Mesodermal cell (in vitro differentiated cells): ENCODE results near the gene SYCP3.

ENCODE experiments used
- H3K27ac ChIP-seq: 2 replicates; pipeline ENCODE4 v1.7.0; 2013; ENCODE audit warnings: mild to moderate bottlenecking, low read depth, low read length, moderate library complexity; ENCODE audit not compliant: severe bottlenecking
- H3K36me3 ChIP-seq: 2 replicates; pipeline ENCODE4 v1.7.1; 2013; ENCODE audit warnings: mild to moderate bottlenecking, low read length, moderate library complexity; ENCODE audit not compliant: control insufficient read depth, insufficient read depth
- H3K4me1 ChIP-seq: one replicate; pipeline ENCODE4 v1.7.1; 2013; ENCODE audit warnings: mild to moderate bottlenecking, low read length; ENCODE audit not compliant: insufficient read depth, control insufficient read depth, poor library complexity, severe bottlenecking
- H3K4me3 ChIP-seq: 2 replicates; pipeline ENCODE4 v1.7.0; 2013; ENCODE audit warnings: low read length, control low read depth, mild to moderate bottlenecking; ENCODE audit not compliant: insufficient read depth, poor library complexity, severe bottlenecking; ENCODE audit errors: extremely low read depth
- H3K9me3 ChIP-seq: 2 replicates; pipeline ENCODE4 v1.7.1; 2013; ENCODE audit warnings: mild to moderate bottlenecking, low read length, moderate library complexity; ENCODE audit not compliant: control insufficient read depth
- WGBS, 2 experiments: methylation state at CpG; one replicate each; pipeline ENCODE4 v1.1.5; 2013; ENCODE audit warnings: missing lambda C conversion rate in 2 of 2; ENCODE audit not compliant: insufficient coverage in 2 of 2; 5-methylcytosine and 5-hydroxymethylcytosine counted together

SYCP3 gene

DNA sequence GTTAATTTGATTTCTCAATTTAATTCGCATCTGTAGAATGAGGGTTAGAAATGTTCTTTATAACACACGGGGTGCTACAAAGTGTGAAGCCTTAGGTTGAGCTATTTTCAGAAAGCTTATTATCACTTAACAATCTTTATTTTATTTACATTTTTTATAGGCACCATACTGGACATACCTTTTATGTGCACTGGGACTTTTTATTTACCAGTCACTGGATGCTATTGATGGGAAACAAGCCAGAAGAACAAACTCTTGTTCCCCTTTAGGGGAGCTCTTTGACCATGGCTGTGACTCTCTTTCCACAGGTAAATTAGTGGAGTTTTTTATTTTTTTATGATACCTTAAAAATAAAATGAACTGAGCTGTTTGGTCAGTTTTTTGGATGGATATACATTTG, 25.3 kb downstream of the SYCP3 start:
- Histone ChIP-seq H3K36me3 (no peaks in the 10 kb centered on the region), H3K27ac (no peak overlapping the region), H3K4me3 (no peak overlapping the region), H3K9me3 (no peaks in the 10 kb centered on the region), H3K4me1 (no peaks in the 10 kb centered on the region)
- WGBS, 2 experiments: no CpG with 5 or more reads among the region's 2 CpGs

DNA sequence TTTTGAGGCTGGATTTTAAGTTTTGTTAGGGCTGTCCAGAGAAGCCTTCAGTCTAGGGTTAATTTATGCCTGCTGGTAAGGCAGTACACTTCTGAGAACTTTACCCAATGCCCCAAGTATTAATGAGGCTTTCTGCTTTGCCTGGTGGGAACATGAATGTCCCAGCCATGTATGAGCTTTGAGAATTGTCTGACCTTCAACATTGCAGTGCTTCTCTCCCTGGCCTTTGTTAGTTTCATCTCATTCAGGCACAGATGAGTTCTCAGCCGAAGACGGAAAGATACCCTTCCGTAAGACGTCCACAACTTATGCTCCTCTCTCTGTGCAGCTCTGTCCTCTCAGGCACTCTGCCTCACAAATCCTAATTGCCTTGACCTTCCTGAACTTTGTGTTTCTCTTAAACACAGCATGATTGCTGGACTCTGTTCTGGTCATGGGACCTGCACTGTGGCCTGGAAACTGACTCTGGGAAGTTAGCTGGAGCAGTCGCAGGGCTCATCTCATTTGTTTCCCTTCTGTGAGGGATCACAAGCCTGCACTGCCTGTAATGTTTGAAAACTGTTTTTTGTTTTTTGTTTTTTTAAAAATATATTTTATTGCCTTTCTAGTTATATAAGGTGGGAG, 26.1 kb downstream of the SYCP3 start:
- H3K27ac ChIP-seq: peak overlapping the region; percentile 67
- no peaks in the 10 kb centered on the region for H3K9me3 ChIP-seq
- H3K4me1 ChIP-seq: no peaks in the 10 kb centered on the region
- no peak overlapping the region for H3K4me3 ChIP-seq
- 84 to 95% methylated on average over 4 to 5 of the region's 5 CpGs for WGBS, 2 experiments
- H3K36me3 ChIP-seq: no peaks in the 10 kb centered on the region

DNA sequence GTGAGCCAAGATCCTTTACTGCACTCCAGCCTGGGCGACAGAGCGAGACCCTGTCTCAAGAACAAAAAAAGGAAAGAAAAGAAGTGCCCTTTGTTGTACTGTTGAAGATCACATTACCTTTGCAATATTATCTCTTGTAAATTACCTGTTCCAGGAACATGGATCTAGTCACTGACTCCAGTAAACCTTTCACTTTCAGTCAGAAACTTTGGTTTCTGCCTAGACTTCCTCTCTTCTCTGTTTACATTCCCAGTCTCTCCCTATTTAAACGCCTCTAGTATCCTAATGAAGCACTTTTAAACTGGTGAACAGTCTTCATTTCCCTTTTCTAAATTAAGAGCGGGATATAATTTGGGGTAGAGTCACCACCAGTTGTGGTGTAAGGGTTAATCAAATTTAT, 29.0 kb downstream of the SYCP3 start:
- no CpG with 5 or more reads among the region's 4 CpGs for WGBS, 2 experiments
- no peaks in the 10 kb centered on the region for H3K9me3 ChIP-seq
- H3K27ac ChIP-seq: no peak overlapping the region
- H3K4me3 ChIP-seq: no peak overlapping the region
- H3K36me3 ChIP-seq: no peaks in the 10 kb centered on the region
- H3K4me1 ChIP-seq: peaks cover 3% of the 10 kb centered on the region

DNA sequence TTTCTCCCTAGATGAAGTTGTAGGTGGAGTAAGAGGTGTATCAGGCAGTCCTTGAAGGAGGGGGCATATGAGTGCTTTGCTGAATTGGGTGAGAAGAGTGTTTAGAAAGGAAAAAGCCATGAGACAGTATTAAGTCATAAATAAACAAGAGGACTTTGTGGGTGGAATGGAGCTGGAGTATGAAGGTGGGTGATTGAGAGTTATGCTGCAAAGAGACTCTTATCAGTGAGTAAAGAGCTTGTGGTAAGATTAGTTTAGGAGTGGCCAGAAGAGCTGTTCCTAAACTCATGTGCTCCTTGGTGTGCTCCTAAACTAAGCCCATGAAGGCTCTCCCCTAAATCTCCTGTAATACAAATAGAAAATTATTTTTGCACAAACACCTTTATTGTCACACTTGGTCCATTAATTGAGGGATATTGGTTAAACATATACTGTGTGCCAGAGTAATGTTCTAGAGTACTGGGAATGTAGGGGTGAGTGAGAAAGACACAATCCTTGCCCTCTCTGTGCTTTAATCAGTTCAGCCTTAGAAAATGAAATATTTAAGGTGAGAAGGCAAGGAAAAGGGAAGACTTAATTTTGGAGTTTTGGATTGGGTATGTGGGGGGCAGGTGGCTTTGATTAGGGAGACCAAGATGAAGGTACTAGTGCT, 32.0 kb downstream of the SYCP3 start:
- H3K27ac ChIP-seq: no peak overlapping the region
- no peaks in the 10 kb centered on the region for H3K36me3 ChIP-seq
- H3K9me3 ChIP-seq: no peaks in the 10 kb centered on the region
- H3K4me3 ChIP-seq: no peak overlapping the region
- H3K4me1 ChIP-seq: peaks cover 3% of the 10 kb centered on the region

DNA sequence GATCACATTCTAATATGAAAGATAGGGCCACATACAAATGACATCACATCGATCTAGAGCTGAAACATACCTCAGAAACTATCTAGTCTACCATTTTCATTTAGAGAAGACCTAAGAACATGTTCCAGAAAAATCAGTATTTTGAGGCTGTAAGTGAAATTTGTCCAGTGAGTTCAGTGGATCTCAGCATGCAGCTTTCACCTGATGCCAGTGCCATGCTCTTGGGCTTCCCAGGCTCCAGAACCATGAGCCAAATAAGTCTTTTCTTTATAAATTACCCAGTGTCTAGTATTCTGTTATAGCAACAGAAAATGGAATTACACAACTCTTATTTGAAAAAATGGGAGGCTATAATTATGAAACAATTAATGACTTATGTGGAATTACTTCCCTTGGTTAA, 32.9 kb downstream of the SYCP3 start:
- Histone ChIP-seq H3K27ac (no peak overlapping the region), H3K36me3 (no peaks in the 10 kb centered on the region), H3K4me1 (peaks cover 3% of the 10 kb centered on the region), H3K9me3 (no peaks in the 10 kb centered on the region), H3K4me3 (no peak overlapping the region)
- no CpG with 5 or more reads among the region's 1 CpG for WGBS, 2 experiments

DNA sequence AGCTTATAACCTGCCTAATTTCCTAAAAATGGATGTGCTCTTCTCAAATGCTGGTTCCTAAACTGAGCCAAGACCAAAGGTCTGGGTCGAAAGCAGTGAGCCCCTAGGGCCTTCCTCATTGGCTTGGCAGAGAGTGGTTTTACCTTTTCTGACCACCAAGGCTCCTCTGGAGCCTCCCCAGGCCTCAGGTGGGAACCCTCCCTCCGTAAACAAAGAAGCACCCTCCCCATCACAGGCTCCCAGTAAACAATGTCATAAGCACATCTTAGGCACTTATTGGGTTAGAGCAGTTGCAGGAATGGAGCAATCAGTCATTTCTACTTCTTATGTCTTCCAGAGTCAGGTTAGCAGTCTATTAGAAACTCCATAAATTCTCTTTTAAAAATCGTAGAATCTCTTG, 35.8 kb downstream of the SYCP3 start:
- Histone ChIP-seq H3K9me3 (no peaks in the 10 kb centered on the region), H3K36me3 (no peaks in the 10 kb centered on the region), H3K4me1 (peaks cover 3% of the 10 kb centered on the region), H3K4me3 (no peak overlapping the region), H3K27ac (no peak overlapping the region)
- 80 to 93% methylated on average over 1 to 2 of the region's 3 CpGs for WGBS, 2 experiments

DNA sequence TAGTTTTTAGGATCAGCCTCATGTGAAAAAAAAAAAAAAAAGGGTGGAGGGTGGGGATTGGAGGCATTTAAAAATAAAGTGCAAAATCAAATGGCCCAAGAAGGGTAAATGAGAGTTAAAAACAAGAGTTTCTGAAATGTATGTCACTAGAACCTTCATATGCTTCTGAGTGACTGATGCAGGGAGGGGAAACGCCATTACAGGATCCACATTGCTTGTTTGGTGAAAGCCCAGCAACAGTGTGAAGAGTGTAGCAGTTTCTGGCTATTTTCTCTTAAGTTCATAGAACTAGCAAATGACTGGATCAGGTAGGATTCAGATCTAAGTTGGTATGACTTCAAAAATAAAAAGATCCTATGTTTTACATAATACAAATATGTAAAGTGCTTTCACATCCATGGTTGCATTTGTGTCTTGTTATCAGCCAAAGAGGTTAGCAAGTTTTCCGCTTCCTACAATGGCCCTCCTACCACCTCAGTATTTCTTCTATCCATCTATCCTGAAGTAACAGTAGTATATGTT, 38.9 kb downstream of the SYCP3 start:
- H3K27ac ChIP-seq: no peak overlapping the region
- no peaks in the 10 kb centered on the region for H3K9me3 ChIP-seq
- no peak overlapping the region for H3K4me3 ChIP-seq
- no peaks in the 10 kb centered on the region for H3K4me1 ChIP-seq
- 82 to 89% methylated on average over 1 of the region's 2 CpGs for WGBS, 2 experiments
- H3K36me3 ChIP-seq: no peaks in the 10 kb centered on the region

DNA sequence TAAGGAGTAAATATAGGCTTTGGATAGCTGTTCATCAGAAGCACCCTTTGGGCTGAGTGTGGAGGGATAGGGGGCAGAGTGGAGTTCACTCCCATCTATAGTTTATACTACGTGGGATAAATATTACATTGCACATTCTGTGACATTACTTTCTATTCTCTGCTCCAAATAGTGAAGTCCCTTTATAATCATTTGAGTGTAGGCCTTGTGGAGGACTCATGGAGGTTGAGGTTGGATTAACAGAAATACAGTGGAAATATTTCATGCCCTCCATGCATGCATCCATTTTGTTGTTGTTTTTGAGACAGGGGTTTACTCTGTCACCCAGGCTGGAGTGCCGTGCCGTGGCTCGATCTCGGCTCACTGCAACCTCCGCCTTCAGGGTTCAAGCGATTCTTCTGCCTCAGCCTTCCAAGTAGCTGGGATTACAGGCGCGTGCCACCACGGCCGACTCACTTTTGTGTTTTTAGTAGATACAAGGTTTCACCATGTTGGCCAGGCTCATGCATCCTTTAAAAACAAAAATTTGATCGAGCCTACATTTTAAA, 40.4 kb downstream of the SYCP3 start:
- H3K9me3 ChIP-seq: no peaks in the 10 kb centered on the region
- peak overlapping the region; percentile 75 for H3K4me3 ChIP-seq
- 82 to 84% methylated on average over 10 of the region's 12 CpGs for WGBS, 2 experiments
- no peak overlapping the region for H3K27ac ChIP-seq
- H3K36me3 ChIP-seq: no peaks in the 10 kb centered on the region
- no peaks in the 10 kb centered on the region for H3K4me1 ChIP-seq

DNA sequence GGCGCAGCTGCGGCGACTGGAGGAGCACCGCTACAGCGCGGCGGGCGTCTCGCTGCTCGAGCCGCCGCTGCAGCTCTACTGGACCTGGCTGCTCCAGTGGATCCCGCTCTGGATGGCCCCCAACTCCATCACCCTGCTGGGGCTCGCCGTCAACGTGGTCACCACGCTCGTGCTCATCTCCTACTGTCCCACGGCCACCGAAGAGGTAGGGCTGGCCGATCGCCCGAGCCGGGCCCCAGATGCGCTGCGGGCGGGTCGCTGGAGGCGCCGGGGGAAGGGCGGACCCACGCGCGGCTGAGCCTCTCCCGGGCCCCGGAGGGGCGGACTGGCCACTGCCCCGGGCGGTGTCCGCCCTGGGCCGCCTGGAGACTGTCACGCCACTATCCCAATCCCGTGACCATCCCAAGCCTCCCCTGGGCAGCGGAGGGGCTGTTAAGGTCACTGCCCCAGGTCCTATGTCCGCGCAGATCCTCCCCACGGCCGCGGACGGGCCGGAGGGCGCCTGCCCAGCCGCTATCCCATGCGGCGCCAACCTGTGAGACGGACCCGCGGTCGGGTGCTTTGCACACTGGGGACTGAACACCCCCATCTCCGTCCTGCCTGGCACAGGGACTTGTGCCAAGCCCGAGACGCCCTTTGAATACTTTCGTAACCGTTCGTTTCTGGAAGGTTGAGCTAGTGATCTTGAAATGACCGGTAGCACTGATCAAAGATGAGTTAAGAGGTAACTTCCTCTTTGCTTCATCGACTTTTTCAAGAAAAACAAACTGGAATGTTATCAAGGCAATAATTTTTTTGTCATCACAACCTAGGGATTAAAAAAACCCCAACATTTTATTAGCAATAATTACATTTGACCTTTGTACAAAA, 41.1 kb downstream of the SYCP3 start:
- H3K4me1 ChIP-seq: no peaks in the 10 kb centered on the region
- H3K9me3 ChIP-seq: no peaks in the 10 kb centered on the region
- 0 to 1% methylated on average over 46 to 60 of the region's 67 CpGs for WGBS, 2 experiments
- H3K36me3 ChIP-seq: no peaks in the 10 kb centered on the region
- peak overlapping the region; percentile 75 for H3K4me3 ChIP-seq
- H3K27ac ChIP-seq: no peak overlapping the region

DNA sequence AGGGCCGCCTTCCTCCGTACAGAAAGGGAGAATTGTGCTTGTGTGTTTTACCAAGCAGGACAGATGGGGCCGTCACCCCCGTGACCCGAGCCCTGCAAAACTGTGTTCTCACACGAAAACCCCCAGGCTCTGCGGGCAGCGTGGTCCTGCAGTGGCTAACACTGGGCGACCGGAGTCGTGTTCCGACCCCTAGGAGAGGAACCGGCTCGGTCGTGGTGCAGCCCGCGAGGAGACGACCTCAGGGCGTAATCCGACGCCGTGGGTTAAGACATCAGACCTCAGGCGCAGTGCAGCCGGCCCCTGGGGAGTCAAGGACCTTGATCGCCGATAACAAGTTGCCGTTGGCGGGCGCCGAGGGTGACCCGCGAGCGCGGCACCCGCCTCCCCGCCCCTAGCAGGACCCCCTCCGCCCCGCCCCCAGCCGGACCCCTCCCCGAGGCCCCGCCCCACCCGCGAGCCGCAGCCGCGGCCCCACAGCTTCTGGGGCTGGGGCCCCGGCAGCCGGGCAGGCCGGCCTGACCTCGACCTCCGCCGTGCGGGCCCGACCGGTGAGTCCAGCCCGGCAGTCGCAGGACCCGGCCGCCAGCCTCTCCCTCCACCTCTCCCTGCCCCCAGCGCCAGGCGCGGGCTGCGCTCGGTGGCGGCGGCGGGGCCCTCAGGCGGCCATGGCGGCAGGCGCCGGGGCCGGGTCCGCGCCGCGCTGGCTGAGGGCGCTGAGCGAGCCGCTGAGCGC, 41.9 kb downstream of the SYCP3 start, which contains the start of gene CHPT1:
Gene CHPT1 (plus strand): TSS at position 444 of the 733 bp plus-strand sequence. CDS start 222 bp downstream, at position 666.
- Histone ChIP-seq H3K27ac (no peak within 1 kb of the TSS), H3K36me3 (no peaks in the 10 kb centered on the region), H3K4me3 (peak within 1 kb of the TSS; percentile 75), H3K9me3 (no peaks in the 10 kb centered on the region), H3K4me1 (no peaks in the 10 kb centered on the region)
- WGBS, 2 experiments: 0% methylated on average over 32 to 49 of the region's 80 CpGs
